HepG2 (cell line): ENCODE data around the gene B3GALNT2. TPM values are rescaled to one million over a fixed set of nuclear protein-coding genes. Genes with fewer than 3 reads are reported as not detected.

Experiments
- CAMTA2 ChIP-seq: sonication (generic); formaldehyde crosslinking; IDR thresholded peaks from 2 replicates; pipeline ENCODE4 v1.4.0; 2020; ENCODE audit warnings: mild to moderate bottlenecking, missing genetic modification reagents, borderline replicate concordance
- HMG20A ChIP-seq: IDR thresholded peaks from 2 replicates; pipeline ENCODE4 v1.6.1; 2016; ENCODE audit warnings: borderline replicate concordance
- HNRNPLL ChIP-seq: fragments of 200-400 bp; formaldehyde crosslinking; IDR thresholded peaks from 2 replicates; pipeline ENCODE4 v1.6.1; 2017; ENCODE audit warnings: mild to moderate bottlenecking, low read depth, low read length; ENCODE audit not compliant: poor library complexity, severe bottlenecking
- KAT8 ChIP-seq: IDR thresholded peaks from 2 replicates; pipeline ENCODE4 v1.6.1; 2016; ENCODE audit warnings: missing genetic modification reagents, missing compliant biosample characterization
- KDM4B ChIP-seq: sonication (generic); formaldehyde crosslinking; IDR thresholded peaks from 2 replicates; pipeline ENCODE4 v1.4.0; 2020; ENCODE audit warnings: missing genetic modification reagents
- NKX3-1 ChIP-seq: sonication (generic); formaldehyde crosslinking; IDR thresholded peaks from 2 replicates; pipeline ENCODE4 v1.5.0; 2020; ENCODE audit warnings: missing genetic modification reagents
- RARA ChIP-seq: IDR thresholded peaks from 2 replicates; pipeline ENCODE4 v1.6.1; 2016; ENCODE audit warnings: missing genetic modification reagents, missing compliant biosample characterization
- TBP ChIP-seq: sonication (generic); formaldehyde crosslinking; IDR thresholded peaks from 2 replicates; pipeline ENCODE4 v1.5.0; 2020; ENCODE audit warnings: missing genetic modification reagents
- ZFY ChIP-seq: sonication (generic); formaldehyde crosslinking; IDR thresholded peaks from 2 replicates; pipeline ENCODE4 v1.4.0; 2020; ENCODE audit warnings: missing genetic modification reagents
- ZNF138 ChIP-seq: sonication (generic); formaldehyde crosslinking; IDR thresholded peaks from 2 replicates; pipeline ENCODE4 v1.5.0; 2020; ENCODE audit warnings: mild to moderate bottlenecking, low read depth, missing genetic modification reagents
- ZNF644 ChIP-seq: IDR thresholded peaks from 2 replicates; pipeline ENCODE4 v1.6.1; 2016; ENCODE audit warnings: low read depth
- ZNF883 ChIP-seq: sonication (generic); formaldehyde crosslinking; IDR thresholded peaks from 2 replicates; pipeline ENCODE4 v1.5.1; 2020; ENCODE audit warnings: mild to moderate bottlenecking, missing genetic modification reagents; ENCODE audit errors: not compliant biosample characterization
- polyA plus RNA-seq, 8 experiments: library from polyadenylated mRNA; depleted of rRNA in 3 of 8; stranded (reverse) in 7 of 8; unstranded in 1 of 8; fragments of >200 nt; fragmentation: Illumina TruSeq in 4 of 8; extraction: Trizol in 4 of 8; gene quantifications; 2 replicates each; pipeline versions ENCODE4 v1.2.1 to v1.2.3, GENCODE V29; 2011 to 2016; ENCODE audit warnings: low read depth in 4 of 8, missing spikeins in 1 of 8, mixed read lengths in 1 of 8; ENCODE audit not compliant: insufficient read depth in 1 of 8
- total RNA-seq, 5 experiments: library from RNA; depleted of rRNA; stranded (reverse); fragments of >200 nt; fragmentation: Illumina TruSeq; extraction: Trizol; gene quantifications; 2 replicates each; pipeline ENCODE4 v1.2.3, GENCODE V29; 2016; ENCODE audit warnings: low read depth in 1 of 5
- TF ChIP-seq, protein P1 (sequence below): sonication (generic); formaldehyde crosslinking; IDR thresholded peaks from 2 replicates; pipeline ENCODE4 v1.4.0; 2020; ENCODE audit warnings: missing genetic modification reagents
- TF ChIP-seq, protein P2 (sequence below): sonication (generic); formaldehyde crosslinking; IDR thresholded peaks from 2 replicates; pipeline ENCODE4 v1.4.0; 2020; ENCODE audit warnings: missing genetic modification reagents, borderline replicate concordance
- TF ChIP-seq, protein P3 (sequence below): sonication (generic); formaldehyde crosslinking; IDR thresholded peaks from 2 replicates; pipeline ENCODE4 v1.5.1; 2020; ENCODE audit warnings: mild to moderate bottlenecking, moderate library complexity, missing genetic modification reagents
- TF ChIP-seq, protein P4 (sequence below): sonication (generic); formaldehyde crosslinking; IDR thresholded peaks from 2 replicates; pipeline ENCODE4 v1.4.0; 2020; ENCODE audit warnings: low read depth, mild to moderate bottlenecking, missing genetic modification reagents
- TF ChIP-seq, protein P5 (sequence below): sonication (generic); formaldehyde crosslinking; IDR thresholded peaks from 2 replicates; pipeline ENCODE4 v1.8.1; 2022; ENCODE audit warnings: mild to moderate bottlenecking, missing genetic modification reagents
- TF ChIP-seq, protein P6 (sequence below): sonication (generic); formaldehyde crosslinking; IDR thresholded peaks from 2 replicates; pipeline ENCODE4 v1.4.0; 2020; ENCODE audit warnings: missing genetic modification reagents

B3GALNT2 gene
- total and polyA plus RNA-seq, 2 of the 13 experiments (the other 11 are each of a cell fraction or from before 2014, with no cell fraction given), result 16.5 to 28.9 TPM

DNA sequence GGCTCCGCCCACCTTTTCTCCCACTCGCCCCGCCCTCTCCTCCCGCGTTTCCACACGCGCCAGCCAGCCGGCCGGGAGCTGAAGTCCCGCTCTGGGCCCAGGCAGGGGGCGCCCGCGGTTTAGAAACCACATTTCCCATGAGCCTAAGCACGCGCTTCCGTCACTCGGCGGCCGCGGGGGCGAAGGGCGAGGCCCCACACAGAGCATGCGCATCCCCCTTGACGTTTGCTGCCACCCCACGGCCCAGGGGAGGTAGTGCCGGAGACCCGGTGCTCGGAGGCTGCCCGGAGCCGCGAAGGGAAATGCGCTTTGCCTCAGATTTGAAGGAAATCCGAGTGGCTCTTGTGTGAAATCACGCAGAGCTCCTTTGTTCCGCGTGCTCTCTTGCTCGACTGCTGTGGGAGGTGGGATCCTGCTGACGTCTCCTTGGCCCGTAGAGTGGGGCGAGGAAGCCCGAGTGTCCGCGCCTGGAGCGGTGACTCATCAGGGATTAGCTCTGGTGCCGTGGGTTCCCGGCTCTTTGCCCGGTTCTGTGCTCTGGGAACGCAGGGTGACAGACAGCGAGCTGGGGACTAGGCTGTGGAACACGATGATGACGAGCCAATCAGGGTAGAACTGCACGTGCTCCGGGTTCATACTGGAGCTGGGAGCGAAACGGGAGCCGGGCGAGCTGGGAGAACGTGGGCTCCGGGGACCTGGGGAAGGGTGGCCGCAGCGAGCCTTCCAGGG is 406 bp upstream of the B3GALNT2 start (continued):
- 0 out of 2 replicates have a peak, but pooled peaks have one; percentile 17 for TF ChIP-seq KDM4B (CRISPR knock-in tag)
- TF ChIP-seq, protein P1, sequence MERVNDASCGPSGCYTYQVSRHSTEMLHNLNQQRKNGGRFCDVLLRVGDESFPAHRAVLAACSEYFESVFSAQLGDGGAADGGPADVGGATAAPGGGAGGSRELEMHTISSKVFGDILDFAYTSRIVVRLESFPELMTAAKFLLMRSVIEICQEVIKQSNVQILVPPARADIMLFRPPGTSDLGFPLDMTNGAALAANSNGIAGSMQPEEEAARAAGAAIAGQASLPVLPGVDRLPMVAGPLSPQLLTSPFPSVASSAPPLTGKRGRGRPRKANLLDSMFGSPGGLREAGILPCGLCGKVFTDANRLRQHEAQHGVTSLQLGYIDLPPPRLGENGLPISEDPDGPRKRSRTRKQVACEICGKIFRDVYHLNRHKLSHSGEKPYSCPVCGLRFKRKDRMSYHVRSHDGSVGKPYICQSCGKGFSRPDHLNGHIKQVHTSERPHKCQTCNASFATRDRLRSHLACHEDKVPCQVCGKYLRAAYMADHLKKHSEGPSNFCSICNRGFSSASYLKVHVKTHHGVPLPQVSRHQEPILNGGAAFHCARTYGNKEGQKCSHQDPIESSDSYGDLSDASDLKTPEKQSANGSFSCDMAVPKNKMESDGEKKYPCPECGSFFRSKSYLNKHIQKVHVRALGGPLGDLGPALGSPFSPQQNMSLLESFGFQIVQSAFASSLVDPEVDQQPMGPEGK (CRISPR knock-in tag), result peak; percentile 86
- TF ChIP-seq RARA (CRISPR knock-in tag), result no peak
- peak; percentile 80 for TF ChIP-seq ZNF883 (CRISPR knock-in tag)
- TF ChIP-seq, protein P2, sequence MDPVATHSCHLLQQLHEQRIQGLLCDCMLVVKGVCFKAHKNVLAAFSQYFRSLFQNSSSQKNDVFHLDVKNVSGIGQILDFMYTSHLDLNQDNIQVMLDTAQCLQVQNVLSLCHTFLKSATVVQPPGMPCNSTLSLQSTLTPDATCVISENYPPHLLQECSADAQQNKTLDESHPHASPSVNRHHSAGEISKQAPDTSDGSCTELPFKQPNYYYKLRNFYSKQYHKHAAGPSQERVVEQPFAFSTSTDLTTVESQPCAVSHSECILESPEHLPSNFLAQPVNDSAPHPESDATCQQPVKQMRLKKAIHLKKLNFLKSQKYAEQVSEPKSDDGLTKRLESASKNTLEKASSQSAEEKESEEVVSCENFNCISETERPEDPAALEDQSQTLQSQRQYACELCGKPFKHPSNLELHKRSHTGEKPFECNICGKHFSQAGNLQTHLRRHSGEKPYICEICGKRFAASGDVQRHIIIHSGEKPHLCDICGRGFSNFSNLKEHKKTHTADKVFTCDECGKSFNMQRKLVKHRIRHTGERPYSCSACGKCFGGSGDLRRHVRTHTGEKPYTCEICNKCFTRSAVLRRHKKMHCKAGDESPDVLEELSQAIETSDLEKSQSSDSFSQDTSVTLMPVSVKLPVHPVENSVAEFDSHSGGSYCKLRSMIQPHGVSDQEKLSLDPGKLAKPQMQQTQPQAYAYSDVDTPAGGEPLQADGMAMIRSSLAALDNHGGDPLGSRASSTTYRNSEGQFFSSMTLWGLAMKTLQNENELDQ (CRISPR knock-in tag), result no peak
- 0 out of 2 replicates have a peak, but pooled peaks have one; percentile 81 for TF ChIP-seq TBP (CRISPR knock-in tag)
- TF ChIP-seq NKX3-1 (CRISPR knock-in tag), result no peak
- TF ChIP-seq, protein P3, sequence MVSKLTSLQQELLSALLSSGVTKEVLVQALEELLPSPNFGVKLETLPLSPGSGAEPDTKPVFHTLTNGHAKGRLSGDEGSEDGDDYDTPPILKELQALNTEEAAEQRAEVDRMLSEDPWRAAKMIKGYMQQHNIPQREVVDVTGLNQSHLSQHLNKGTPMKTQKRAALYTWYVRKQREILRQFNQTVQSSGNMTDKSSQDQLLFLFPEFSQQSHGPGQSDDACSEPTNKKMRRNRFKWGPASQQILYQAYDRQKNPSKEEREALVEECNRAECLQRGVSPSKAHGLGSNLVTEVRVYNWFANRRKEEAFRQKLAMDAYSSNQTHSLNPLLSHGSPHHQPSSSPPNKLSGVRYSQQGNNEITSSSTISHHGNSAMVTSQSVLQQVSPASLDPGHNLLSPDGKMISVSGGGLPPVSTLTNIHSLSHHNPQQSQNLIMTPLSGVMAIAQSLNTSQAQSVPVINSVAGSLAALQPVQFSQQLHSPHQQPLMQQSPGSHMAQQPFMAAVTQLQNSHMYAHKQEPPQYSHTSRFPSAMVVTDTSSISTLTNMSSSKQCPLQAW (CRISPR knock-in tag), result peak; percentile 96
- TF ChIP-seq, protein P4, sequence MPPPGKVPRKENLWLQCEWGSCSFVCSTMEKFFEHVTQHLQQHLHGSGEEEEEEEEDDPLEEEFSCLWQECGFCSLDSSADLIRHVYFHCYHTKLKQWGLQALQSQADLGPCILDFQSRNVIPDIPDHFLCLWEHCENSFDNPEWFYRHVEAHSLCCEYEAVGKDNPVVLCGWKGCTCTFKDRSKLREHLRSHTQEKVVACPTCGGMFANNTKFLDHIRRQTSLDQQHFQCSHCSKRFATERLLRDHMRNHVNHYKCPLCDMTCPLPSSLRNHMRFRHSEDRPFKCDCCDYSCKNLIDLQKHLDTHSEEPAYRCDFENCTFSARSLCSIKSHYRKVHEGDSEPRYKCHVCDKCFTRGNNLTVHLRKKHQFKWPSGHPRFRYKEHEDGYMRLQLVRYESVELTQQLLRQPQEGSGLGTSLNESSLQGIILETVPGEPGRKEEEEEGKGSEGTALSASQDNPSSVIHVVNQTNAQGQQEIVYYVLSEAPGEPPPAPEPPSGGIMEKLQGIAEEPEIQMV (CRISPR knock-in tag), result no peak
- TF ChIP-seq CAMTA2 (CRISPR knock-in tag), result no peak; the same call in 1 of the 2 replicates
- peak; percentile 88 for TF ChIP-seq KAT8 (CRISPR knock-in tag)
- TF ChIP-seq ZFY (CRISPR knock-in tag), result peak; percentile 68; the same call in 1 of the 2 replicates
- no peak for TF ChIP-seq HMG20A
- peak; percentile 82 for TF ChIP-seq HNRNPLL
- TF ChIP-seq ZNF138 (CRISPR knock-in tag), result no peak; the same call in 1 of the 2 replicates
- TF ChIP-seq, protein P5, sequence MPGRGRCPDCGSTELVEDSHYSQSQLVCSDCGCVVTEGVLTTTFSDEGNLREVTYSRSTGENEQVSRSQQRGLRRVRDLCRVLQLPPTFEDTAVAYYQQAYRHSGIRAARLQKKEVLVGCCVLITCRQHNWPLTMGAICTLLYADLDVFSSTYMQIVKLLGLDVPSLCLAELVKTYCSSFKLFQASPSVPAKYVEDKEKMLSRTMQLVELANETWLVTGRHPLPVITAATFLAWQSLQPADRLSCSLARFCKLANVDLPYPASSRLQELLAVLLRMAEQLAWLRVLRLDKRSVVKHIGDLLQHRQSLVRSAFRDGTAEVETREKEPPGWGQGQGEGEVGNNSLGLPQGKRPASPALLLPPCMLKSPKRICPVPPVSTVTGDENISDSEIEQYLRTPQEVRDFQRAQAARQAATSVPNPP, result no peak; the same call in 1 of the 2 replicates
- TF ChIP-seq, protein P6, sequence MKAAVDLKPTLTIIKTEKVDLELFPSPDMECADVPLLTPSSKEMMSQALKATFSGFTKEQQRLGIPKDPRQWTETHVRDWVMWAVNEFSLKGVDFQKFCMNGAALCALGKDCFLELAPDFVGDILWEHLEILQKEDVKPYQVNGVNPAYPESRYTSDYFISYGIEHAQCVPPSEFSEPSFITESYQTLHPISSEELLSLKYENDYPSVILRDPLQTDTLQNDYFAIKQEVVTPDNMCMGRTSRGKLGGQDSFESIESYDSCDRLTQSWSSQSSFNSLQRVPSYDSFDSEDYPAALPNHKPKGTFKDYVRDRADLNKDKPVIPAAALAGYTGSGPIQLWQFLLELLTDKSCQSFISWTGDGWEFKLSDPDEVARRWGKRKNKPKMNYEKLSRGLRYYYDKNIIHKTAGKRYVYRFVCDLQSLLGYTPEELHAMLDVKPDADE (CRISPR knock-in tag), result no peak
- TF ChIP-seq ZNF644 (CRISPR knock-in tag), result no peak
